ENCODE results near the gene PCDHAC2.

The PCDHAC2 gene

DNA sequence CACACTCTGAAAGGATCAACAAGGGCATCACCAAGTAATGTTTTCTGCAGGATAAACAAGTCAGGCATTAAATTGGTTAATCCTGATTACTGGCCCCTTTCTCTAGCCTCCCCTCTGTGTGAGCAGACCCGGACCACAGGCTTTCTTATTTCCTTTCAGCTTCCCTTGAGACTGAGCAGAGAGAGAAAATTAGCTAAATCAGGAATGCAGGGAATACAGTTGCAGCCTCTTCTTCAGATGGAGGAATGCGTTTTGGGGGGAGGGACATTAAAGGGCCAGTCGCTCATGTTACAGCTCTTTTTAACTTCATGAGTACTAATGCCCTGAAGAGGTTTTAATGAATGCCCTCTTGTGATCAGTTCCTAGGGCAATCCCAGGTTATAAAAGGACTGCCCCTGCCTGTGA lies 19.8 kb downstream of the PCDHAC2 start:
- DNase-seq (ENCODE audit: low read depth in 2 of 2) = no peak

DNA sequence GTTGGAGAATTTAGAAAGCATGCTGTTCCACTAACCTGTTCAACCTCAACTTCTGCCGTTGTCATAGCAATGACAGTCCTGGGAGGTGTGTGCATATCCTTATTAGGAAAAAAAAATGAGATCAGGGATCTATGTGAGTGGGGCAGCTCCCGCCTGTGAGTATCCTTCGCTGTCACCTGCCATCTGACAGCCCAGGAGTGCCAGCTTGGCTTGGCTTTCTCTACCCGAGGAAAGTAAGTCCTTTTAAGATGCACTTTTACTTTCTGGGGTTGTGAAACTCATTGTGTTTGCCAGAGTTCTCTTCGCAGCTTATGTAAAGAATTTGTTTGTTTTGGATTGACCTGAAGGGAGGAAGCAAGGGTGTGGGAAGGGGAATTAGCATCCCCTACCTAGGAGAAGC lies 21.8 kb downstream of the PCDHAC2 start:
- no peak for DNase-seq (ENCODE audit: low read depth in 2 of 2)

DNA sequence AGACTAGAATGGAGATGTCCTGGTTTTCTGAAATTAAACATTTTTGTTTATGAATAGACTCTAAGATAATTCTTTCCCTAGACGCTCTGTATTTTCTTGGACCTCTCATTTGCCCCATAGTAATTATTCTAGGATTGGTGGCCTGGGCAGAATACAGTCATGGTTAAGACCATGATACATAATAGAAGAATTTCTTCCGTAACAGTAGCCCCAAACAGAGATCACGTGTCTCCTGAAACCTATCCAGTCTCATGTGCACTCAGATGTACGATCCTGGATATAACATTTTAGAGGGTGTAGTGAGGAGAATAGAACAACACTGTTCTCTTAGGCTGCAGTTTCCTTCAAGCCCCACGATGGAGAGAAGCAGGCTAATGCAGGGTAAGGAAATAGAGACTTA lies 22.3 kb downstream of the PCDHAC2 start:
- DNase-seq (ENCODE audit: low read depth in 2 of 2) = no peak

DNA sequence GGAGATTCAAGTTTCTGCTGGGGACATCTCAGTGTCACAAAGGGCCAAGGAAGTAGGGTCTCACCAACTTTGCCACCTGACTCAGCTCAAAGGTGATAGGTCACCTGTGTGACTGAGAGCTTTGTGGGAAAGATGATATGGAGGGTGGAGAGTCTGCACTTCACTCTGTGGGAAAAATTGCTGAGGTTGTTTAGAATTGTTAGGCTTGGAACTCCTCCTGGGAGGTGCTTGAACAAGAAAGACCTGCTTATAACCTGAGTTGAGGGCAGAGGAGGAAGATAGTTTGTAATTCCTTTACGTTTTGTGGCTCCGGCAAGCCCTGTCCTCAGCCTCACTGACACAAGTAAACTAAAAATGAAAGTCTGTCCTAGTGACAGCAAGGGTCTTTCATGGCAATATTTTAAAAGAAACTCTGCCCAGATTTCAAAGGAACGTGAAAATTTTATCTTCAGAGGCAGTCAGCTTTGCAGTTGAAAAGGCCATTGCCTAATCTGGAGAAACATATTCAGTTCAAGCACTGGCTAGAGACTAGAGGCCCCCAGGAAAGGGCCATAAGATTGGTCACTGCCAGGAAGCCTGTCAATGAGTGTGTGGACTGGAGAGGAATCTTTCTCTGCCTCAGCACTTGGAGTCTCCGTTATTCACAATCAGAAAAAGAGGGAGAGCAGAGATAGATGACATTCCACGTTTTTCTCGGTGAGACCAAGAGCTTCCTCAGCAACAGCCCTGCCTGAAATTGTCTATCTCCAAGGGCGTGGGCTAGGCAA lies 23.2 kb downstream of the PCDHAC2 start:
- no peak for DNase-seq (ENCODE audit: low read depth in 2 of 2)

DNA sequence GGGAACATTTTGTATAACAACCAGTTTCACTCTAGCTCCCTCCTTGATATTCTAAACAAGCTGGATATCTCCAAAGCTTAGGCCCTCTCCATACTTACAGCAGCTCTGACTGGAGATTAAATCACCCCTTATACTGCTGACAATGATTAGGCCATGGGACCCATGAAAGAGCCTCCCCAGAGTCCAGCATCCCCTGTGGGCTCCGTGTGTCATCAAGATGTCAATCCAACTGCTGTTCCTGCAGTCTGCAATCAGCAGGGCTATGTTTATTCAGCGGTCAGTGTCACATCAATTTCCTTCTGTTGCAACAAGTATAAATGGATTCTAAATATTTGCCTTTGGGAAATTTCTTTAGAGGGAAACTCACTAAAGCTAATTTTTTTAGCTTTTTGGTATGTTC lies 26.6 kb downstream of the PCDHAC2 start:
- no peak for DNase-seq (ENCODE audit: low read depth in 2 of 2)

DNA sequence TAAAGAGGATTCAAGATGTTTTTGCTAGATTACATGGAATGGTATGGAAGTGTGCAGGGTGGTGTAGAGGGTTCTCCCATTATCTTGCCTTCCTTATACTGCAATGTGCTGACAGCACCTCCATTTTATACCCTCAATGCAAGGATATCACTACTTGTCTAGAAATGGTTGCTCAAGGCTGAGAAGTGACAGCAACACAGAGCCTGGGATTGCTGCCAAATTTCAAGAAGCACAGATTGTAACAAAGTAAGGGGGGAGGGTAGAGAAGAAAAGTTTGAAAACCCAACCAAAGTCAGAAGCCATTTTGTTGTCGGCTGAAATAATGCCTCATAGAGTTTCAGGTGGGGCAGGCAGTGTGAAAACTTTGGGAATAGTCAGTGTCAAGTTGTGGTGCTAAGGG lies 29.8 kb downstream of the PCDHAC2 start:
- DNase-seq (ENCODE audit: low read depth in 2 of 2) = no peak

DNA sequence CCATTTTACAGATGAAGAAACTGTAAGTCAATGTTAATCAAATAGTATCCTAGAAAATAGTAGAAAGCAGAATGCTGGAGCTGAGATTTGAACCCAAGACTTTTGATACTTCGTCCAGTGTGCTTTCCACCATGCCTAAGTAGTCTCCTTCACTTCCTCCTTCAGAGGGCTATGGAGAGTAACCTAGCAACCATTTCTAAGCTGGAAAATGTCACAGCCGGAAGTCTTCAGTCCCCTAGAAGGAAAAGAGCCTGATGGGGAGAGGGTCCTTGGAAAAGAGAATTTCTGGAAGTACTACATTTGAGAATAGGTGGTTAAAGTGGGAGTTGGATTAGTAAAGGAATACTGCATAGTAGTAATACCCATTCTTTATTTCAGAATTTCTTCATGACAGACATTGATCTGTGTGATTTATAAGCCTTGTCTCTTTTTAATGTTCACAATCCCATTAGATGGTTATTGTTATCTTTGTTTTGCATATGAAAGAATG lies 32.7 kb downstream of the PCDHAC2 start:
- no peak for DNase-seq (ENCODE audit: low read depth in 2 of 2)

DNA sequence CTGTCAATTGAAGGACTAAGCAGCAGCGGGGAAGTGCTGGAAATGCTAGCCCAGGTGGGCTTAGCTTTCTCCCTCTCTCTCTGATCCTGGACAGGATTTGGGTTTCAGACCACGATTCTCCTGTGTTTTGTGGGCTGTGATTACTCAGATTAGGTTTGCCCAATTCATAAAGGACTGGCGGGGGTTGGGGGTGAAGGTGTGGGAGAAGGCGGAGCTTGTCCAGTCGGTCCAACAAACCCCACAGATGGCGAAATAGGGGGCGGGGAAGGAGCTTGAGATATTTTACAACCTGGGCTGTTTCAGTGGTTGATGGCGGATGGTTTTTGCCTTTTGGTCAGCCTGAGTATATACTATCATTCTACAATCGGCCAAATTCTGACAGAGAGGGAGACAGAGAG lies 35.2 kb downstream of the PCDHAC2 start:
- DNase-seq (ENCODE audit: low read depth in 2 of 2) = no peak

DNA sequence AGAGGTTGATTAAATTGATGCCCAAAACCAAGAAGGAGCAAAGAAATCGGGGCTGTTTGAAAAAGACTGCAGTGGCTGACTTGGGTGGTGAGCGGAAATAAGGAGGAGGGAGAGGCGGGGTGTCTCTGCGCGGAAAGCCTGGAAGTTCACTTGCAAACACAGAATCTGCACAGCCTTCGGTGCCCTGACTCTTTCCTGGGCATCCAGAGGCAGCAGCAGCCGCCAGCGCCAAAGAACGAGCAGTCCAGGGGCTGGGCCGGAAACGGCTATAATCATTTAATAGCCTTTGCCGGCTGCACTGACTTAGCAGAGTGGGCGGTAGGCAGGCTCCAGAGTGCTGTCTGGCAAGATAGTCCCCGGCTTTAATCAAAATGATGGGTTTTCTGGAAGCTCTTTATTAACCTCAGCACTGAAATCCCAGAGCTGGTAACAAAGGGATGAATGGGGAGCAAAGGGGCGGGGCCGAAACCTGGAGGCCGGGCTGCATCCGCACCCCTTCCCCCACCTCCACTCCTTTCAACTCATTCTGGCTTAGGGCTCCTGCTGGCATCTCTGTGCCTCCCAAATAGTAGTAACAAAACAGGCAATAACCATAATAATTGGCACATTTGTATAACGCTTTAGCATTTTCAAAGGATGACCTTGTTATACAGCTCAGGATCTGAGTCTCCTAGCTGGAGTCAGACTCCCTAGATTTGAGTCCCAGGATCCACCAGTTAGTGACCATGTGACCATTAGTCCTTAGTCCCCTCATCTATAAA lies 35.7 kb downstream of the PCDHAC2 start:
- no peak for DNase-seq (ENCODE audit: low read depth in 2 of 2)

DNA sequence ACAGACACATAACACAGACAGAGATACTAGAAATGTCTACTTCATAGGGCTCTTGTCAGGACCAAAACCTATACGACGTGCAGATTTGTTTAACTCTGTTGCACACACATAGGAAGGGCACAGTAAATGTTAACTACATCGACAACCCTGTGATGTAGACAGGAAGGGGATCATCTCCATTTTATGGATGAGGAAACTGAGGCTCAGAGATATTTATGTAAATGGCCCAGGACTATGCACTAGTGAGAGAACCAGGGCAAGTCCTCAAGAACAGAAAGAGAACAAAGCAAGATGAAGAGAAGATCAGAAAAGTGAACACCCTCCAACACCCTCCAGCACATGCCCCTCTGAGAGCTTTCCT lies 36.3 kb downstream of the PCDHAC2 start:
- DNase-seq (ENCODE audit: low read depth in 2 of 2) = no peak

DNA sequence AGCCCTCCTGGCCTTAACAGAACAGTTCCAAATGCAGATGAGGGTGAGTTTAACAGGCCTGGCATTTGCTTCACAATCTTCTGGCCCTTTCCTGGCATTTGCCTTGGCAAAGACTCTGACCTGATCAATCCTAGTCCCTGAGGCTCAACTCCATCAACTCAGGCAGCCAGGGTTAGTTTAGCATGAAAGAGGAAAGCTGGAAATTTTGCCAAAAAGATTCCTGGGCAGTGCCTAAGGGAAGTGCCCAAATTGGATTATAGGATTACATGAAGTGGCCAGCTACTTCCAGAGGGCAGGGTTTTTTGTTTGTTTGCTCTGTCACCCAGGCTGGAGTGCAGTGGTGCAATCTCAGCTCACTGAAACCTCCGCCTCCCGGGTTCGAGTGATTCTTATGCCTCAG lies 36.8 kb downstream of the PCDHAC2 start:
- DNase-seq (ENCODE audit: low read depth in 2 of 2) = no peak

DNA sequence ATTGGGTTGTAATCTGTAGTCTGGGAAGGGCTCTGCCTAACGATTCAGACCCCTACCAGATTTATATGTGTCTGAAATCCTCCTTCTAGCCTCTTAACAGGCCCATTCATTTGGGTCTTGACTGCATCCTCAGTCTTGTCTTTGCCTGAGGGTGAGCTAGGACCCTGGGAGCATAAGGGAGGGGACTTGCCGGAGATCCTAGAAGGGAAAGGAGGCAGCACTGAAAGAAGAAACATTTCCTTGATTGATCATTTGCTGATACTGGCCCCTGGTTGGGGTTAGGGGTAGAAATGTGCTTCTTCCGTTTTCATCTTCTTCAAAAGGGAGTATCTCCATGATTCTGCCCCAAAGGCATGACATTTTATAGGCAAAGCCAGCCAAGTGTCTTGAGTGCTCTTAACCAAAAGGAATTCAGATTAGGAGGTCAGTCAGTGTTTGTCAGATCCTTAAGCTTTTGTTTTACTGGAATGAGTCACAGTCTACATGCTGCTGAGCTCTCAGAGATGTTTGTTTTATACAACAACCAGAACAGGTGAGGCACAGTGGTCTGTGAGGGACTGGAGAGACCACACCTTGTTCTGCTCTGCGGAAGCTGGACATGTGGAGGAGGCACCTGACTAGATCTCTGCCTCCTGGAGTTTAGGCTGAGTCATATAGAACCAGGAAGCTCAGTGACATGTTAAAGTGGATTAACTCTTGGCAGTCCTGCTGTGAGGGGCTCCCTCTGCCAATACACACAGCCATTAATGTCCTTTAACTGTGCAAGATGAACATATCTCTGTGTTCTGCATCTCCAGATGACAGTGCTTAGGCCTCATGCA lies 37.7 kb downstream of the PCDHAC2 start:
- DNase-seq (ENCODE audit: low read depth in 2 of 2) = no peak

DNA sequence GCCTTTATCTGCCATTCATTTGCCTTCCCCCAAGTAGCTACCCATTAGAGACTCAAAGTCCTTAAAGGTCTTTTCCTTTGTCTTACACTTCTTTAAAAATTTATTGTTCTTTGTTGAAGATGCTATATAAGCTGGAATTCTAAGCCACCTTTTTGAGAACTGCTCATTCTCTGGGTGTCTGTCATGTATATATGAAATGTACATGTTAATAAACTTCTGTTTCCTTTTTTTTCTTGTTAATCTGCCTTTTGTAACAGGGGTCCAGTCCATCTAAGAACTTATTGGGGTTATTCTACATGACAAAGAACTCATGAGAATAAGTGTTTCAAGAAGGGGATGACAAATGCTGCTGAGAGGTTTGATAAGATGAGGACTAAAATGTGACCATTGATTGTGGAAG lies 41.5 kb downstream of the PCDHAC2 start:
- DNase-seq (ENCODE audit: low read depth in 2 of 2) = no peak

DNA sequence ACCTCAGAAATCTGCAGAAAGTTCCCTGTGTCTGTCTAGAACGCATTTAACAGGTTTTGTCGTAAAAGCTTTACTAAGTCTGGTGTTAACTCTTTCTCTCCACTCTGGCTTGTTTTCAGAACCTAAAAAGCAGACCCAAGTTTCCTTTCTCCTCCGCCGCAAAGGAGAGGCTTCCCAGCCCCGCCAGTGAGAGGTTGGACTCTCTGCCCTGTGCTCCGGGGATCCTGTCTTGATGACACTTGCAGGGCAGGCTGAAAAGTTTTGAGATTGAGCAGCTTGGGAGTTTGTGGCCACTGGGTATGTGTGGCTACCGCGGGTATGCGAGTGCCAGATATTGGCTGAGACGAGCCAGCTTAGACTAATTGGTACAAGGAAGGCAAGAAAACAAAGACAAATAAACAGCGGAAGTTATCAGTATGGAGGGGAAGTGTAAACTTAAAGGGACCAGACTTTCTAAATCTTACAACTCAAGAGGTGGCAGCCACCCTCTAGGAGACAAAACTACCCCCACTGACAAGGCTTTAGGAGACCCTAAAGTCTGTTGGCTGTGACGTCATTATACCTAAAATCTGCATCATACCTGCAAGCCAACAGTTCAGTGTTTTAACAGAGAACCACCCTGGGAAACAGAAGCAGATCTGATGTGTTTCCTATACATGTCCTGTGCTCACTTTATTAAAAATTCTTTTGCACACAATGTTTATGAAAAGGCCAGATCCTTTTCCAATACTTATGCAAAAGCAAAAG lies 43.9 kb downstream of the PCDHAC2 start:
- no peak for DNase-seq (ENCODE audit: low read depth in 2 of 2)

DNA sequence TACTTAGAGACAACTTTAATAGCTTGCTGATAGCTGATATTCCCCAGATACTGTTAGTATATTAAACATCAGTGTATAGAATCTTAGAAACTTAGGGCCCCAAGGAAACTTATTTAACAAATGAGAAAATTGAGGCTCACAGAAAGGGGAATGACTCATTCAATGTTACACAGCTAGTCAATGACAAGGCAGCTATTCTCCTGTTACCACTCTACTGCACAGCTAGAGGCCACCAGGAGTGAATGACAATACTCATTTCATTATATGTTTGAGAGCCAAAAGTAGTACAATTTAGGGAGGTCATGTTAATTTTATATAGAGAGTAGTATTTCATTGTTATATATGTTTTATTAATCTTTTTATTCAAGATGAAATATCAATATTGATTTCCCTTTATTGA lies 51.7 kb downstream of the PCDHAC2 start:
- DNase-seq (ENCODE audit: low read depth in 2 of 2) = no peak
